HCT116 (cell line): ENCODE measurements around the gene SIGLEC14. TPM values are rescaled to one million over a fixed set of nuclear protein-coding genes. Genes with fewer than 3 reads are reported as not detected.

Experiments
- ATAC-seq: fragments of 200-7000 bp; cut with Tn5 transposase; 2 replicates; pipeline ENCODE4 v1.9.1; 2020; ENCODE audit warnings: mild to moderate bottlenecking, moderate library complexity
- BruUV-seq: library from RNA; stranded (reverse); fragments of 400-500 nt; replicated peaks from 2 replicates; lab custom pipeline; 2021; lab: Mats Ljungman, UMichigan
- CTCF ChIA-PET: fragments of 300-600 bp; sonication (Branson Sonifier 250); formaldehyde crosslinking; loops from one replicate; lab custom pipeline; 2021; ENCODE audit warnings: antibody characterized with exemption; lab: Charles Lee
- POLR2A ChIA-PET: fragments of 300-600, 350-600 bp; sonication (Branson Sonifier 250); formaldehyde crosslinking; loops from one replicate; lab custom pipeline; 2021; ENCODE audit warnings: antibody characterized with exemption; lab: Charles Lee
- RAD21 ChIA-PET, 2 experiments: fragments of 300-600 bp; sonication (Branson Sonifier 250); formaldehyde crosslinking; loops; one replicate each; lab custom pipeline; 2023; ENCODE audit warnings: low total read pairs in 2 of 2; ENCODE audit not compliant: uncharacterized antibody in 2 of 2, unreplicated experiment in 2 of 2, low non-redundant PET in 1 of 2; lab: Charles Lee
- DNase-seq: peaks from one replicate; pipeline ENCODE4 v3.0.0-alpha.2; 2010; ENCODE audit warnings: low read depth, low spot score
- H2AFZ ChIP-seq: fragments of 200-600 bp; shearing (Covaris generic), sonication (generic); 2 replicates; pipeline ENCODE4 v1.6.1; 2017; ENCODE audit warnings: low read depth, mixed run types, mixed read lengths, antibody characterized with exemption, low read length; ENCODE audit not compliant: poor library complexity, severe bottlenecking
- H3K27ac ChIP-seq: 2 replicates; pipeline ENCODE4 v1.5.1; 2012; ENCODE audit warnings: low read depth, low read length
- H3K27me3 ChIP-seq: fragments of 200-600 bp; sonication (generic); 2 replicates; pipeline ENCODE4 v1.6.1; 2016; ENCODE audit warnings: mixed run types, low read length, mixed read lengths; ENCODE audit not compliant: insufficient read depth
- H3K36me3 ChIP-seq, 2 experiments: fragments of 200-500 bp in 1 of 2; fragments of 200-600 bp in 1 of 2; sonication (Bioruptor generic) in 1 of 2; sonication (generic) in 1 of 2; 2 replicates each; pipeline versions ENCODE4 v1.5.1 to v1.6.1; 2014 to 2016; ENCODE audit warnings: low read length in 2 of 2, inconsistent platforms in 1 of 2, mixed read lengths in 1 of 2, mixed run types in 1 of 2; ENCODE audit not compliant: insufficient read depth in 2 of 2, control insufficient read depth in 1 of 2
- H3K4me1 ChIP-seq, 2 experiments: fragments of 200-600 bp in 1 of 2; sonication (generic) in 1 of 2; 2 replicates each; pipeline versions ENCODE4 v1.5.1 to v1.6.1; 2012 to 2017; ENCODE audit warnings: low read length in 2 of 2, inconsistent platforms in 1 of 2, mild to moderate bottlenecking in 1 of 2, mixed read lengths in 1 of 2, mixed run types in 1 of 2, moderate library complexity in 1 of 2; ENCODE audit not compliant: insufficient read depth in 2 of 2, control insufficient read depth in 1 of 2
- H3K4me2 ChIP-seq: fragments of 200-600 bp; sonication (generic); 2 replicates; pipeline ENCODE4 v1.6.1; 2017; ENCODE audit warnings: mixed run types, low read length, mixed read lengths
- H3K4me3 ChIP-seq, 2 experiments: fragments of 200-600 bp in 1 of 2; sonication (generic) in 1 of 2; replicated peaks in 1 of 2; 2 replicates each; pipeline ENCODE4 v1.5.1; 2011 to 2016; ENCODE audit warnings: low read length in 2 of 2, control low read depth in 1 of 2, low read depth in 1 of 2, mild to moderate bottlenecking in 1 of 2, mixed read lengths in 1 of 2, mixed run types in 1 of 2
- H3K79me2 ChIP-seq: fragments of 200-600 bp; sonication (generic); 2 replicates; pipeline ENCODE4 v1.6.1; 2017; ENCODE audit warnings: mild to moderate bottlenecking, mixed run types, low read length, moderate library complexity, mixed read lengths; ENCODE audit not compliant: insufficient read depth
- H3K9ac ChIP-seq: fragments of 200-600 bp; sonication (generic); 2 replicates; pipeline ENCODE4 v1.6.1; 2016; ENCODE audit warnings: low read length, mixed read lengths
- H3K9me2 ChIP-seq: fragments of 200-600 bp; sonication (generic), shearing (Covaris generic); 2 replicates; pipeline ENCODE4 v1.6.1; 2017; ENCODE audit warnings: mixed run types, mild to moderate bottlenecking, moderate library complexity; ENCODE audit not compliant: insufficient read depth
- H3K9me3 ChIP-seq, 2 experiments: fragments of 200-500 bp in 1 of 2; fragments of 200-600 bp in 1 of 2; sonication (Bioruptor generic) in 1 of 2; sonication (generic) in 1 of 2; 2 replicates each; pipeline ENCODE4 v1.6.1; 2014 to 2017; ENCODE audit warnings: low read length in 2 of 2, mixed read lengths in 2 of 2, inconsistent platforms in 1 of 2, low read depth in 1 of 2, mild to moderate bottlenecking in 1 of 2, mixed run types in 1 of 2, moderate library complexity in 1 of 2; ENCODE audit not compliant: control insufficient read depth in 1 of 2, insufficient read depth in 1 of 2
- H4K20me1 ChIP-seq: fragments of 200-600 bp; sonication (generic), shearing (Covaris generic); 2 replicates; pipeline ENCODE4 v1.6.1; 2017; ENCODE audit warnings: mixed run types, mild to moderate bottlenecking, moderate library complexity; ENCODE audit not compliant: insufficient read depth
- EGR1 ChIP-seq: IDR thresholded peaks from 2 replicates; pipeline ENCODE4 v1.6.1; 2012; ENCODE audit warnings: low read depth
- YY1 ChIP-seq: IDR thresholded peaks from 2 replicates; pipeline ENCODE4 v1.6.1; 2011; ENCODE audit warnings: low read length, low read depth, moderate library complexity, mild to moderate bottlenecking; ENCODE audit not compliant: insufficient replicate concordance; ENCODE audit errors: extremely low read depth
- intact Hi-C: fragments of 100-400 bp; cut with micrococcal nuclease; formaldehyde crosslinking; loops from 2 replicates; pipeline ENCODE4 v1.10.0; 2022
- total RNA-seq: library from RNA; stranded (reverse); gene quantifications from one replicate; pipeline ENCODE4 v1.2.1, GENCODE V29; 2021; ENCODE audit not compliant: unreplicated experiment
- TF ChIP-seq, protein P1 (sequence below): IDR thresholded peaks from 2 replicates; pipeline ENCODE4 v1.6.1; 2011; ENCODE audit warnings: mild to moderate bottlenecking, low read length, moderate library complexity; ENCODE audit not compliant: insufficient replicate concordance; ENCODE audit errors: extremely low read depth
- TF ChIP-seq, protein P2 (sequence below): IDR thresholded peaks from 2 replicates; pipeline ENCODE4 v1.6.1; 2012
- TF ChIP-seq, protein P3 (sequence below), 3 experiments: fragments of 200-600 bp in 1 of 3; sonication (generic) in 1 of 3; IDR thresholded peaks in 2 of 3; conservative IDR thresholded peaks in 1 of 3; 2 replicates each; pipeline ENCODE4 v1.5.1; 2012 to 2017; ENCODE audit warnings: low read depth in 2 of 3, low read length in 2 of 3, antibody characterized with exemption in 1 of 3, borderline replicate concordance in 1 of 3, control low read depth in 1 of 3, mild to moderate bottlenecking in 1 of 3, mixed read lengths in 1 of 3, mixed run types in 1 of 3, moderate library complexity in 1 of 3; ENCODE audit not compliant: insufficient read depth in 1 of 3

Gene SIGLEC14
- total RNA-seq, 1 experiment from 2014 or later: not detected

DNA sequence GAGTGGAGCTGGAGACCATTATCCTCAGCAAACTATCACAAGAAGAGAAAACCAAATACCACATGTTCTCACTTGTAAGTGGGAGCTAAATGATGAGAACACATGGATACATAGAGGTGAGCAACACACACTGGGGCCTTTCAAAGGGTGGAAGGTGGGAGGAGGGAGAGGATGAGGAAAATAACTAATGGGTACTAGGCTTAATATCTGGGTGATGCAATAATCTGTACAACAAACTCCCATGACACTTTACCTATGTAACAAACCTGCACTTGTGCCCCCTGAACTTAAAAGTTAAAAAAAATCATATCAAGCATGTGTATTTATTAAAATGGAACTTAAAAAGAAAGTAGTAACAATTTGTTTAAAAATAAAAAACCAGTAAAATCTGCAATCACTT lies 5.0 kb downstream of the SIGLEC14 start:
- Histone ChIP-seq H3K79me2 (no peaks in the 10 kb centered on the region), H3K9me3 (no peaks in the 10 kb centered on the region), H3K27me3 (peaks cover 62% of the 10 kb centered on the region), H2AFZ (no peak overlapping the region), H3K27ac (no peak overlapping the region), H3K4me2 (no peak overlapping the region), H3K9me2 (no peaks in the 10 kb centered on the region), H4K20me1 (no peaks in the 10 kb centered on the region), H3K9ac (no peak overlapping the region), H3K4me3 (no peak overlapping the region), H3K4me1 (no peaks in the 10 kb centered on the region), H3K36me3 (no peaks in the 10 kb centered on the region)
- ChIA-PET RAD21 (no interaction called here), POLR2A (no interaction called here), CTCF (interaction anchor here (0.7 to 3.8 kb wide), 2 partner anchors 15 to 19 kb away, joined by 3 to 21 read pairs; no protein-coding TSS in a partner anchor)
- intact Hi-C loops: no loop called here
- TF ChIP-seq, protein P1, sequence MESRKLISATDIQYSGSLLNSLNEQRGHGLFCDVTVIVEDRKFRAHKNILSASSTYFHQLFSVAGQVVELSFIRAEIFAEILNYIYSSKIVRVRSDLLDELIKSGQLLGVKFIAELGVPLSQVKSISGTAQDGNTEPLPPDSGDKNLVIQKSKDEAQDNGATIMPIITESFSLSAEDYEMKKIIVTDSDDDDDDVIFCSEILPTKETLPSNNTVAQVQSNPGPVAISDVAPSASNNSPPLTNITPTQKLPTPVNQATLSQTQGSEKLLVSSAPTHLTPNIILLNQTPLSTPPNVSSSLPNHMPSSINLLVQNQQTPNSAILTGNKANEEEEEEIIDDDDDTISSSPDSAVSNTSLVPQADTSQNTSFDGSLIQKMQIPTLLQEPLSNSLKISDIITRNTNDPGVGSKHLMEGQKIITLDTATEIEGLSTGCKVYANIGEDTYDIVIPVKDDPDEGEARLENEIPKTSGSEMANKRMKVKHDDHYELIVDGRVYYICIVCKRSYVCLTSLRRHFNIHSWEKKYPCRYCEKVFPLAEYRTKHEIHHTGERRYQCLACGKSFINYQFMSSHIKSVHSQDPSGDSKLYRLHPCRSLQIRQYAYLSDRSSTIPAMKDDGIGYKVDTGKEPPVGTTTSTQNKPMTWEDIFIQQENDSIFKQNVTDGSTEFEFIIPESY: no peak
- TF ChIP-seq, protein P2, sequence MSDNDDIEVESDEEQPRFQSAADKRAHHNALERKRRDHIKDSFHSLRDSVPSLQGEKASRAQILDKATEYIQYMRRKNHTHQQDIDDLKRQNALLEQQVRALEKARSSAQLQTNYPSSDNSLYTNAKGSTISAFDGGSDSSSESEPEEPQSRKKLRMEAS: no peak
- TF ChIP-seq YY1 (no peak), EGR1 (no peak)
- TF ChIP-seq, protein P3, sequence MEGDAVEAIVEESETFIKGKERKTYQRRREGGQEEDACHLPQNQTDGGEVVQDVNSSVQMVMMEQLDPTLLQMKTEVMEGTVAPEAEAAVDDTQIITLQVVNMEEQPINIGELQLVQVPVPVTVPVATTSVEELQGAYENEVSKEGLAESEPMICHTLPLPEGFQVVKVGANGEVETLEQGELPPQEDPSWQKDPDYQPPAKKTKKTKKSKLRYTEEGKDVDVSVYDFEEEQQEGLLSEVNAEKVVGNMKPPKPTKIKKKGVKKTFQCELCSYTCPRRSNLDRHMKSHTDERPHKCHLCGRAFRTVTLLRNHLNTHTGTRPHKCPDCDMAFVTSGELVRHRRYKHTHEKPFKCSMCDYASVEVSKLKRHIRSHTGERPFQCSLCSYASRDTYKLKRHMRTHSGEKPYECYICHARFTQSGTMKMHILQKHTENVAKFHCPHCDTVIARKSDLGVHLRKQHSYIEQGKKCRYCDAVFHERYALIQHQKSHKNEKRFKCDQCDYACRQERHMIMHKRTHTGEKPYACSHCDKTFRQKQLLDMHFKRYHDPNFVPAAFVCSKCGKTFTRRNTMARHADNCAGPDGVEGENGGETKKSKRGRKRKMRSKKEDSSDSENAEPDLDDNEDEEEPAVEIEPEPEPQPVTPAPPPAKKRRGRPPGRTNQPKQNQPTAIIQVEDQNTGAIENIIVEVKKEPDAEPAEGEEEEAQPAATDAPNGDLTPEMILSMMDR (IDR thresholded peaks at IDR 0.05 in 2 of 3, conservative IDR thresholded peaks at IDR 0.05 in 1 of 3; ENCODE audit: borderline replicate concordance in 1 of 3, insufficient read depth in 1 of 3, low read depth in 2 of 3, low read length in 2 of 3): no peak
- no peak for DNase-seq
- no peak for ATAC-seq
- BruUV-seq: no TSS peak
